BE2C (cell line): ENCODE results near the gene CFHR5.
"Not testable (repeated sequence)": the region's sequence is repeated elsewhere in the genome, so short reads cannot be mapped to it uniquely, and the experiment has no call there.

ENCODE experiments used
- DNase-seq: peaks from one replicate; pipeline ENCODE4 v3.0.0-alpha.2; 2020
- H3K27me3 ChIP-seq: fragments of 250-450 bp; sonication (Bioruptor Pico); 2 replicates; pipeline ENCODE4 v1.5.1; 2020; ENCODE audit warnings: mild to moderate bottlenecking
- H3K36me3 ChIP-seq: fragments of 250-450 bp; sonication (Bioruptor Pico); 2 replicates; pipeline ENCODE4 v1.5.1; 2020; ENCODE audit warnings: mild to moderate bottlenecking
- H3K4me1 ChIP-seq: fragments of 250-450 bp; sonication (Bioruptor Pico); 2 replicates; pipeline ENCODE4 v1.5.1; 2020
- H3K4me3 ChIP-seq: 2 replicates; pipeline ENCODE4 v1.5.1; 2011; ENCODE audit warnings: low read depth, low read length
- H3K9me3 ChIP-seq: fragments of 250-450 bp; sonication (Bioruptor Pico); 2 replicates; pipeline ENCODE4 v1.5.1; 2020
- CTCF ChIP-seq: IDR thresholded peaks from 2 replicates; pipeline ENCODE4 v1.5.1; 2012; ENCODE audit warnings: mild to moderate bottlenecking, low read depth, low read length

CFHR5 gene

GRCh38 chr1:197029749-197030148 lies 52.4 kb downstream of the CFHR5 start:
- no peak for TF ChIP-seq CTCF
- H3K9me3 ChIP-seq: no peaks in the 10 kb centered on the region; the same call in 1 of the 2 replicates
- no peak overlapping the region for H3K4me3 ChIP-seq
- no peaks in the 10 kb centered on the region for H3K36me3 ChIP-seq
- no peaks in the 10 kb centered on the region for H3K4me1 ChIP-seq
- no peak for DNase-seq
- H3K27me3 ChIP-seq: no peaks in the 10 kb centered on the region

- not testable (repeated sequence) for H3K4me3 ChIP-seq, H3K9me3 ChIP-seq, DNase-seq, H3K27me3 ChIP-seq, H3K36me3 ChIP-seq, H3K4me1 ChIP-seq
These were observed 57.4 kb downstream of the CFHR5 start for GRCh38 chr1:197034631-197035339.

GRCh38 chr1:197036861-197037260 lies 59.5 kb downstream of the CFHR5 start:
- DNase-seq: no peak
- Histone ChIP-seq H3K4me1 (no peaks in the 10 kb centered on the region), H3K27me3 (no peaks in the 10 kb centered on the region), H3K36me3 (no peaks in the 10 kb centered on the region), H3K9me3 (no peaks in the 10 kb centered on the region), H3K4me3 (no peak overlapping the region)
- no peak for TF ChIP-seq CTCF

GRCh38 chr1:197041486-197042353 lies 64.4 kb downstream of the CFHR5 start:
- Histone ChIP-seq H3K9me3 (no peaks in the 10 kb centered on the region), H3K4me3 (no peak overlapping the region), H3K27me3 (peaks cover 8% of the 10 kb centered on the region; the same call in 1 of the 2 replicates), H3K4me1 (no peaks in the 10 kb centered on the region), H3K36me3 (no peaks in the 10 kb centered on the region)
- TF ChIP-seq CTCF: no peak
- DNase-seq: no peak

- no peak overlapping the region for H3K4me3 ChIP-seq
- H3K4me1 ChIP-seq: no peaks in the 10 kb centered on the region
- peaks cover 8% of the 10 kb centered on the region; the same call in 1 of the 2 replicates for H3K27me3 ChIP-seq
- no peaks in the 10 kb centered on the region for H3K36me3 ChIP-seq
- DNase-seq: no peak
- TF ChIP-seq CTCF: no peak
- H3K9me3 ChIP-seq: no peaks in the 10 kb centered on the region
These were observed 65.5 kb downstream of the CFHR5 start for GRCh38 chr1:197042676-197043341.

- Histone ChIP-seq H3K4me3 (no peak overlapping the region), H3K9me3 (no peaks in the 10 kb centered on the region), H3K36me3 (no peaks in the 10 kb centered on the region), H3K4me1 (no peaks in the 10 kb centered on the region), H3K27me3 (peaks cover 7% of the 10 kb centered on the region; the same call in 1 of the 2 replicates)
- no peak for DNase-seq
- TF ChIP-seq CTCF: no peak
These were observed 71.7 kb downstream of the CFHR5 start for GRCh38 chr1:197049100-197049499.
